ENCODE results near the gene EML6. TPM values are rescaled to one million over a fixed set of nuclear protein-coding genes. Genes with fewer than 3 reads are reported as not detected.

The EML6 gene
- polyA plus RNA-seq, 1 donor (not counting 4 experiments of a cell fraction or from before 2014, with no cell fraction given), result 0.96 TPM

DNA sequence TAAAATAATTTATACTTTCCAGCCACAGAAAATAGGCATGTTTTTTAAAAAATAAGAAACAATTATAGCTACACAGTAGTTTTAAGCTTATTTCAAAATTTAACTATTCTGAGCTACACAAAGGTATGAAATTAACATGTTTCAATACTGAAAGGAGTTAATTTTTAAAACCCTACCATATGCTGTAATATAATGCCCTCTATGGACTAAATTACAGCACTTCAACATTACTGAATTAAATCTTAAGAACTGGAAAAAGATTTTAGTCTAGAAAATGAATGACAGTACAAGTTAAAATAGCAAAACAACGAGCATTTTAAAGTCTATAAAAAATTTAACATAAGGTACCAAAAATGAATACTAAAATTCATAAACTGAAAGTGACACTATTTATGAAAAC, 290.5 kb downstream of the EML6 start:
- H3K4me1 ChIP-seq (ENCODE audit: control insufficient read depth, extremely low read depth, insufficient read depth, low read length), result peaks cover 72% of the 10 kb centered on the region
- H3K36me3 ChIP-seq (ENCODE audit: control insufficient read depth in 2 of 2, extremely low read depth in 1 of 2, insufficient read depth in 2 of 2, low read length in 2 of 2), result peaks cover 2 to 3% of the 10 kb centered on the region in 2 experiments
- TF ChIP-seq, protein P1, sequence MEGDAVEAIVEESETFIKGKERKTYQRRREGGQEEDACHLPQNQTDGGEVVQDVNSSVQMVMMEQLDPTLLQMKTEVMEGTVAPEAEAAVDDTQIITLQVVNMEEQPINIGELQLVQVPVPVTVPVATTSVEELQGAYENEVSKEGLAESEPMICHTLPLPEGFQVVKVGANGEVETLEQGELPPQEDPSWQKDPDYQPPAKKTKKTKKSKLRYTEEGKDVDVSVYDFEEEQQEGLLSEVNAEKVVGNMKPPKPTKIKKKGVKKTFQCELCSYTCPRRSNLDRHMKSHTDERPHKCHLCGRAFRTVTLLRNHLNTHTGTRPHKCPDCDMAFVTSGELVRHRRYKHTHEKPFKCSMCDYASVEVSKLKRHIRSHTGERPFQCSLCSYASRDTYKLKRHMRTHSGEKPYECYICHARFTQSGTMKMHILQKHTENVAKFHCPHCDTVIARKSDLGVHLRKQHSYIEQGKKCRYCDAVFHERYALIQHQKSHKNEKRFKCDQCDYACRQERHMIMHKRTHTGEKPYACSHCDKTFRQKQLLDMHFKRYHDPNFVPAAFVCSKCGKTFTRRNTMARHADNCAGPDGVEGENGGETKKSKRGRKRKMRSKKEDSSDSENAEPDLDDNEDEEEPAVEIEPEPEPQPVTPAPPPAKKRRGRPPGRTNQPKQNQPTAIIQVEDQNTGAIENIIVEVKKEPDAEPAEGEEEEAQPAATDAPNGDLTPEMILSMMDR (optimal IDR thresholded peaks at IDR 0.05 in 1 of 3, IDR thresholded peaks at IDR 0.05 in 1 of 3, conservative IDR thresholded peaks at IDR 0.05 in 1 of 3; ENCODE audit: extremely low read depth in 1 of 3, insufficient read depth in 2 of 3, low read length in 3 of 3), result no peak
- no peak for TF ChIP-seq EZH2 (IDR thresholded peaks at IDR 0.05; ENCODE audit: low read length)
- H3K4me3 ChIP-seq (ENCODE audit: control insufficient read depth in 2 of 3, extremely low read depth in 1 of 3, insufficient read depth in 2 of 3, low read depth in 1 of 3, low read length in 3 of 3), result no peak overlapping the region
- FAIRE-seq (no peak), DNase-seq (ENCODE audit: low read depth, low spot score) (no peak)
- H3K27ac ChIP-seq (ENCODE audit: control insufficient read depth, insufficient read depth, low read length), result peak overlapping the region; percentile 1
- dilution Hi-C loops (cut with MboI; ENCODE audit: extremely low pct_ligation_motif_present, low sequenced_read_pairs), result no loop called here
- no peaks in the 10 kb centered on the region for H3K27me3 ChIP-seq (ENCODE audit: control insufficient read depth, extremely low read depth, insufficient read depth, low read length)
- H3K4me2 ChIP-seq (ENCODE audit: control insufficient read depth, extremely low read depth, insufficient read depth, low read depth, low read length), result peak overlapping the region; percentile 47
- peaks cover 19% of the 10 kb centered on the region for H4K20me1 ChIP-seq (ENCODE audit: control insufficient read depth, extremely low read depth, insufficient read depth, low read length)
- no peaks in the 10 kb centered on the region for H3K9me3 ChIP-seq (ENCODE audit: control insufficient read depth, low read depth, low read length)
- H3K9me1 ChIP-seq (ENCODE audit: control insufficient read depth, extremely low read depth, insufficient read depth, low read length), result no peaks in the 10 kb centered on the region
- no peak overlapping the region for H2AFZ ChIP-seq (ENCODE audit: control insufficient read depth, low read length)
- no peak overlapping the region for H3K9ac ChIP-seq (ENCODE audit: control insufficient read depth, extremely low read depth, insufficient read depth, low read length)
- H3K79me2 ChIP-seq (ENCODE audit: control insufficient read depth, insufficient read depth, low read length), result peaks cover 99% of the 10 kb centered on the region

DNA sequence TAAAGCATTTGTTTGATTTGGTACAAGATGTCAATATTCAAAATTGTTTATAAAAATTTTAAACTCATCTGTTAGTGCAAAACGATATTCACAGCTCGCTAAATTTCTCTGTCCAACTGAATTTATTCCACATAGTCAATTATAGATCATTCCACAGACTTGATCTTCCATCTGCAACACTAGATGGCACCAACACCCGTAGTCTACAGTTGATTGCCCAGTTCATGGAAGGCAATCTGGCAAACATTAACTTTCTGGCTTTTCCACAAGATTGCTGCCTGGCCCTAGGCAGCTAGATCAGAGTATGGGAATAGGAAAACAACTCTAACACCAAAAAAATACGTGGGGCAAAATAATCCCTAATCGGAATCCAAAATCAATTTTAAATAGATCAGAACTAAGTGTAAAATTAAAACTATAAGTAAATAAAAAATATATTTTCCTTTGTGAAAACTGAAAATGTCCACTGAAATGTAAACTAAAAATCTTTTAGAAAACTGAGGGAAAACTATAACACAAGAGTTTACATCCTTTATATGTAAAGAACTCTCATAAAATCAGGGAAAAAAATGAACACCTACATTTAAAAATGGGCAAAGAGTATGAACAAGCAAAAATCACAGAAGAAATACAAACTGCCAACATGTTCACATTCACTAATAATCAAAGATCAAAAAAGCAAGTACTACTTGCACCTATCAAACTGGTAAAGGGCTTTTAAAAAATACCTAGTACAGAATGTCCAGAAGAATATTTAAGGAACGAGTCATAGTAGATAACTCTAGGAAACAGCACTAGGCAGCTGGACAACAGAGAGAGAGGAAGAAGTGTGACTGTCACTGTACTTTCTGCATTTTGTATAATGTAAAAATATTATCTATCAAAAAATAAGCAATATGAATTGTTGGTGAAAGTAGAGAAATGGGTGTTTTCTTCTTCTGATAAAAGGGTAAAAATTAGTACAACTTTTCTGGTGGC, 291.8 kb downstream of the EML6 start:
- H2AFZ ChIP-seq (ENCODE audit: control insufficient read depth, low read length), result no peak overlapping the region
- dilution Hi-C loops (cut with MboI; ENCODE audit: extremely low pct_ligation_motif_present, low sequenced_read_pairs), result no loop called here
- H3K4me2 ChIP-seq (ENCODE audit: control insufficient read depth, extremely low read depth, insufficient read depth, low read depth, low read length), result peak overlapping the region; percentile 58
- H3K27ac ChIP-seq (ENCODE audit: control insufficient read depth, insufficient read depth, low read length), result no peak overlapping the region
- H3K9me3 ChIP-seq (ENCODE audit: control insufficient read depth, low read depth, low read length), result no peaks in the 10 kb centered on the region
- H3K36me3 ChIP-seq (ENCODE audit: control insufficient read depth in 2 of 2, extremely low read depth in 1 of 2, insufficient read depth in 2 of 2, low read length in 2 of 2), result peaks cover 0 to 2% of the 10 kb centered on the region in 2 experiments
- no peak for DNase-seq (ENCODE audit: low read depth, low spot score)
- H3K4me3 ChIP-seq (ENCODE audit: control insufficient read depth in 2 of 3, extremely low read depth in 1 of 3, insufficient read depth in 2 of 3, low read depth in 1 of 3, low read length in 3 of 3), result peak overlapping the region in 1 of 3 experiments; percentile 28
- FAIRE-seq, result peak; percentile 77
- H3K27me3 ChIP-seq (ENCODE audit: control insufficient read depth, extremely low read depth, insufficient read depth, low read length), result no peaks in the 10 kb centered on the region
- H4K20me1 ChIP-seq (ENCODE audit: control insufficient read depth, extremely low read depth, insufficient read depth, low read length), result peaks cover 19% of the 10 kb centered on the region
- peaks cover 99% of the 10 kb centered on the region for H3K79me2 ChIP-seq (ENCODE audit: control insufficient read depth, insufficient read depth, low read length)
- H3K9me1 ChIP-seq (ENCODE audit: control insufficient read depth, extremely low read depth, insufficient read depth, low read length), result no peaks in the 10 kb centered on the region
- TF ChIP-seq, protein P1 (optimal IDR thresholded peaks at IDR 0.05 in 1 of 3, IDR thresholded peaks at IDR 0.05 in 1 of 3, conservative IDR thresholded peaks at IDR 0.05 in 1 of 3; ENCODE audit: extremely low read depth in 1 of 3, insufficient read depth in 2 of 3, low read length in 3 of 3), result peak; percentile 46 to 75 (median 60)
- TF ChIP-seq EZH2 (IDR thresholded peaks at IDR 0.05; ENCODE audit: low read length), result no peak
- H3K9ac ChIP-seq (ENCODE audit: control insufficient read depth, extremely low read depth, insufficient read depth, low read length), result no peak overlapping the region
- H3K4me1 ChIP-seq (ENCODE audit: control insufficient read depth, extremely low read depth, insufficient read depth, low read length), result peaks cover 69% of the 10 kb centered on the region

All from keratinocyte (primary cell).